IMR-90 (cell line): Measurements from ENCODE around the gene TM4SF5. TPM values are rescaled to one million over a fixed set of nuclear protein-coding genes. Genes with fewer than 3 reads are reported as not detected.

Experiments
- ATAC-seq: fragments of 200-7000 bp; cut with Tn5 transposase; 2 replicates; pipeline ENCODE4 v1.9.1; 2020; ENCODE audit warnings: low read depth, mild to moderate bottlenecking, moderate library complexity
- BruUV-seq: library from RNA; stranded (reverse); fragments of 400-500 nt; replicated peaks from 2 replicates; lab custom pipeline; 2021; lab: Mats Ljungman, UMichigan
- CTCF ChIA-PET: fragments of 300-600 bp; formaldehyde crosslinking; extraction: SDS; loops from one replicate; lab custom pipeline; 2021; ENCODE audit warnings: antibody characterized with exemption; lab: Yijun Ruan, JAX
- POLR2A ChIA-PET: fragments of 300-600 bp; sonication (Branson Sonifier 250); formaldehyde crosslinking; loops from one replicate; lab custom pipeline; 2022; ENCODE audit warnings: antibody characterized with exemption; ENCODE audit not compliant: unreplicated experiment; lab: Charles Lee
- DNase-seq: peaks from one replicate; pipeline ENCODE4 v3.0.0; 2013
- H2AFZ ChIP-seq: replicated peaks from 2 replicates; pipeline ENCODE3; 2013; ENCODE audit warnings: low read length, mild to moderate bottlenecking; ENCODE audit not compliant: poor library complexity
- H2AK5ac ChIP-seq: 2 replicates; pipeline ENCODE4 v1.6.1; 2013; ENCODE audit warnings: low read depth, low read length, inconsistent platforms
- H2AK9ac ChIP-seq: replicated peaks from 2 replicates; pipeline ENCODE3; 2013; ENCODE audit warnings: mild to moderate bottlenecking, low read depth, low read length, moderate library complexity; ENCODE audit not compliant: poor library complexity
- H2BK120ac ChIP-seq: 2 replicates; pipeline ENCODE4 v1.6.1; 2013; ENCODE audit warnings: low read depth, low read length, inconsistent platforms
- H2BK15ac ChIP-seq: 3 replicates; pipeline ENCODE4 v1.6.1; 2013; ENCODE audit warnings: low read depth, low read length, inconsistent platforms
- H2BK20ac ChIP-seq: 2 replicates; pipeline ENCODE4 v1.6.1; 2013; ENCODE audit warnings: low read depth, mild to moderate bottlenecking, inconsistent platforms, low read length, moderate library complexity
- H2BK5ac ChIP-seq: 2 replicates; pipeline ENCODE4 v1.6.1; 2013; ENCODE audit warnings: mild to moderate bottlenecking, low read depth, low read length, inconsistent platforms; ENCODE audit not compliant: poor library complexity, severe bottlenecking
- H3K14ac ChIP-seq: replicated peaks from 2 replicates; pipeline ENCODE4 v1.6.1; 2013; ENCODE audit warnings: low read depth, low read length, inconsistent platforms
- H3K18ac ChIP-seq: 2 replicates; pipeline ENCODE4 v1.6.1; 2013; ENCODE audit warnings: low read depth, low read length, control low read depth
- H3K23ac ChIP-seq: 2 replicates; pipeline ENCODE4 v1.6.1; 2013; ENCODE audit warnings: low read depth, low read length, inconsistent platforms
- H3K27ac ChIP-seq: 2 replicates; pipeline ENCODE4 v1.5.1; 2013; ENCODE audit warnings: mild to moderate bottlenecking, control low read depth, low read length; ENCODE audit not compliant: insufficient read depth
- H3K27me3 ChIP-seq: 2 replicates; pipeline ENCODE4 v1.6.1; 2013; ENCODE audit warnings: low read length; ENCODE audit not compliant: control insufficient read depth, insufficient read depth
- H3K36me3 ChIP-seq: 2 replicates; pipeline ENCODE4 v1.6.1; 2013; ENCODE audit warnings: low read length, mixed read lengths; ENCODE audit not compliant: control insufficient read depth, insufficient read depth
- H3K4ac ChIP-seq: 2 replicates; pipeline ENCODE4 v1.6.1; 2013; ENCODE audit warnings: low read depth, low read length, inconsistent platforms
- H3K4me1 ChIP-seq: 2 replicates; pipeline ENCODE4 v1.6.1; 2013; ENCODE audit warnings: low read length, mixed read lengths; ENCODE audit not compliant: control insufficient read depth, insufficient read depth
- H3K4me2 ChIP-seq: 2 replicates; pipeline ENCODE4 v1.6.1; 2013; ENCODE audit warnings: low read depth, mild to moderate bottlenecking, control low read depth, low read length, moderate library complexity
- H3K4me3 ChIP-seq: 2 replicates; pipeline ENCODE4 v1.5.1; 2013; ENCODE audit warnings: low read depth, mild to moderate bottlenecking, control low read depth, low read length, moderate library complexity; ENCODE audit not compliant: insufficient read depth
- H3K56ac ChIP-seq: 2 replicates; pipeline ENCODE4 v1.6.1; 2013; ENCODE audit warnings: low read length, inconsistent platforms; ENCODE audit not compliant: insufficient read depth; ENCODE audit errors: extremely low read depth
- H3K79me1 ChIP-seq, 2 experiments: 2 replicates each; pipeline ENCODE4 v1.6.1; 2013; ENCODE audit warnings: low read length in 2 of 2, inconsistent platforms in 1 of 2, low read depth in 1 of 2
- H3K9ac ChIP-seq: 2 replicates; pipeline ENCODE4 v1.6.1; 2013; ENCODE audit warnings: low read depth, low read length, control low read depth
- H3K9me1 ChIP-seq: 2 replicates; pipeline ENCODE4 v1.6.1; 2013; ENCODE audit warnings: low read length, inconsistent platforms; ENCODE audit not compliant: insufficient read depth
- H3K9me3 ChIP-seq: 2 replicates; pipeline ENCODE4 v1.6.1; 2013; ENCODE audit warnings: low read length; ENCODE audit not compliant: control insufficient read depth, insufficient read depth
- H4K20me1 ChIP-seq: 2 replicates; pipeline ENCODE4 v1.6.1; 2013; ENCODE audit warnings: low read length, inconsistent platforms; ENCODE audit not compliant: insufficient read depth
- H4K5ac ChIP-seq: 2 replicates; pipeline ENCODE4 v1.6.1; 2013; ENCODE audit warnings: mild to moderate bottlenecking, low read depth, low read length, control low read depth
- H4K8ac ChIP-seq, 2 experiments: 2 replicates each; pipeline ENCODE4 v1.6.1; 2013; ENCODE audit warnings: low read depth in 2 of 2, low read length in 2 of 2, control low read depth in 1 of 2, inconsistent platforms in 1 of 2
- H4K91ac ChIP-seq: 2 replicates; pipeline ENCODE4 v1.6.1; 2013; ENCODE audit warnings: low read depth, low read length, inconsistent platforms; ENCODE audit not compliant: insufficient read depth
- CEBPB ChIP-seq: IDR thresholded peaks from 2 replicates; pipeline ENCODE4 v1.6.1; 2012; ENCODE audit warnings: low read depth, low read length, improper control_type of control experiment
- CHD1 ChIP-seq: IDR thresholded peaks from 2 replicates; pipeline ENCODE4 v1.6.1; 2012; ENCODE audit warnings: low read depth, low read length, improper control_type of control experiment
- CTCF ChIP-seq: conservative IDR thresholded peaks from 2 replicates; pipeline ENCODE4 v1.5.1; 2012; ENCODE audit warnings: mild to moderate bottlenecking, low read depth, low read length, improper control_type of control experiment
- FOS ChIP-seq: fragments of 150-350 bp; IDR thresholded peaks from 2 replicates; pipeline ENCODE4 v1.6.1; 2016; ENCODE audit warnings: low read depth, low read length
- NFE2L2 ChIP-seq: fragments of 150-350 bp; IDR thresholded peaks from 2 replicates; pipeline ENCODE4 v1.6.1; 2016; ENCODE audit warnings: low read depth, mild to moderate bottlenecking, low read length
- RAD21 ChIP-seq: IDR thresholded peaks from 2 replicates; pipeline ENCODE4 v1.6.1; 2012; ENCODE audit warnings: low read length, improper control_type of control experiment
- SMC3 ChIP-seq: fragments of 150-350 bp; IDR thresholded peaks from 2 replicates; pipeline ENCODE4 v1.6.1; 2016; ENCODE audit warnings: low read depth, mild to moderate bottlenecking, antibody characterized with exemption, low read length, moderate library complexity
- WGBS, 2 experiments: methylation state at CpG; one replicate each; pipeline versions ENCODE4 v1.1.5 to v1.1.7; 2013; ENCODE audit warnings: missing lambda C conversion rate in 2 of 2; ENCODE audit not compliant: insufficient read length in 1 of 2; ENCODE audit errors: extremely low coverage in 2 of 2; 5-methylcytosine and 5-hydroxymethylcytosine counted together
- dilution Hi-C: fragments of 300-500 bp; cut with HindIII; formaldehyde crosslinking; loops from one replicate; pipeline ENCODE4 v1.14.3; 2018; ENCODE audit warnings: low sequenced_read_pairs; ENCODE audit not compliant: unreplicated experiment
- in situ Hi-C: fragments of 300-500 bp; cut with MboI; formaldehyde crosslinking; loops from 3 replicates; pipeline ENCODE4 v1.14.3; 2019; ENCODE audit warnings: low sequenced_read_pairs, inconsistent platforms, mixed read lengths
- intact Hi-C: fragments of 100-400 bp; cut with micrococcal nuclease; formaldehyde crosslinking; loops from 2 replicates; pipeline ENCODE4 v1.10.0; 2022
- polyA plus RNA-seq, 3 experiments: library from polyadenylated mRNA; depleted of rRNA; stranded (reverse); fragments of >200 nt; gene quantifications; 2 replicates each; pipeline ENCODE4 v1.2.3, GENCODE V29; 2012; ENCODE audit warnings: low replicate concordance in 1 of 3
- total RNA-seq: library from RNA; depleted of rRNA; stranded (reverse); fragments of >200 nt; gene quantifications from 2 replicates; pipeline ENCODE4 v1.2.3, GENCODE V29; 2012

TM4SF5 gene
- total and polyA plus RNA-seq, 2 of the 4 experiments (the other 2 are of a cell fraction): not detected

DNA sequence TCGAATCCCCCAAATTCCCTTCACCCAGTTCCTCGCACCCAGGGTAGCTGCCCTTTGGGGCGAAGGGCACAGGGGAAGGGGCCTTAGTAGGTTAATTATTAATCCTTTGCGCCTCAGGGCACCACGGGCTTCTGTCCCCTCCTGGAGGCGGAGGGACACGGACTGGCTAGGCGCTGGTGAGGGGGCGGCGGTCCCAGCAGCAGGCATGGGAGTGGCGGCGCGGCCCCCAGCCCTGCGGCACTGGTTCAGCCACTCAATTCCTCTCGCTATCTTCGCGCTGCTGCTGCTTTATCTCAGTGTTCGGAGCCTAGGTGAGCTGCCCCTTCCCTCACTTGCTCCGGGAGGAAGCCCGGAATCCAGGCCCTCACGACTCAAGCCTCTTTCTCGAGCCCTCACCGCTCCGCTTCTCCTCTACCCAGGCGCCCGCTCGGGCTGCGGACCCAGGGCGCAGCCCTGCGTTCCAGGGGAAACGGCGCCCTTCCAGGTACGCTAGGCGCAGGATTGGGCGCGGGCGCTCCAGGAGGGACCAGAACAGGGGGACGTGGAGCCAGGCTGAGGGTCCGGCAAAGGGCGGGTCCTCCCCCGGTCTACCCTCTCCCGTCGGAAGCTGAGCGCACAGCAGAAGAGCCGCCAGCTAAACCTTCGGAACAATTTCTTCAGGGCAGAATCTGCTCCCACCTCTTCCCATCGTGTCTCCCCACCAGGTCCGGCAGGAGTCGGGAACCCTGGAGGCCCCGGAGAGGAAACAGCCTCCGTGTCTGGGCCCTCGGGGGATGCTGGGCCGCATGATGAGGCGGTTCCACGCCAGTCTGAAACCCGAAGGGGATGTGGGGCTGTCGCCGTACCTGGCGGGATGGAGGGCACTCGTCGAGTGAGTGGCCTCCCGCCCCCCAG is 17.4 kb downstream of the TM4SF5 start, which contains the start of gene GLTPD2:
Gene GLTPD2, plus strand, starts transcription at position 158 of the 894 bp plus-strand sequence. Its CDS starts 48 bp downstream, at position 206.
- peak within 1 kb of the TSS; percentile 99 for H2AFZ ChIP-seq
- peaks cover 4% of the 10 kb centered on the region for H3K9me1 ChIP-seq
- H3K9me3 ChIP-seq: no peaks in the 10 kb centered on the region
- H3K4me2 ChIP-seq: peak within 1 kb of the TSS; percentile 78
- peaks cover 22% of the 10 kb centered on the region for H3K27me3 ChIP-seq
- 0 out of 2 replicates have a peak within 1 kb of the TSS, but pooled peaks have one; percentile 31 for H4K5ac ChIP-seq
- peak within 1 kb of the TSS; percentile 87 for H2AK9ac ChIP-seq
- 0 out of 2 replicates have a peak within 1 kb of the TSS, but pooled peaks have one; percentile 16 for H3K23ac ChIP-seq
- DNase-seq (no peak), ATAC-seq (no peak)
- no peak within 1 kb of the TSS for H3K56ac ChIP-seq
- peaks cover 5% of the 10 kb centered on the region; the same call in 1 of the 2 replicates for H3K4me1 ChIP-seq
- H3K4me3 ChIP-seq: peak within 1 kb of the TSS; percentile 64
- peaks cover 0 to 5% of the 10 kb centered on the region in 2 experiments; a peak in 2 of 4 replicates for H3K79me1 ChIP-seq
- in situ Hi-C loops (loop anchor here (5.0 kb wide), 1 partner anchor 93 kb away; no protein-coding TSS in a partner anchor), intact Hi-C loops (no loop called here), dilution Hi-C loops (no loop called here)
- 26% methylated on average over 23 of the region's 62 CpGs; no CpG with 5 or more reads in 1 of the 2 experiments for WGBS, 2 experiments
- H4K91ac ChIP-seq: no peak within 1 kb of the TSS
- no peak within 1 kb of the TSS for H2BK20ac ChIP-seq
- H3K4ac ChIP-seq: peak within 1 kb of the TSS; percentile 40; the same call in 1 of the 2 replicates
- peak within 1 kb of the TSS; percentile 53; the same call in 1 of the 2 replicates for H3K27ac ChIP-seq
- ChIA-PET CTCF (interaction anchor here (0.6 to 1.5 kb wide), 5 partner anchors 10 to 107 kb away, joined by 3 to 6 read pairs (median 5); no protein-coding TSS in a partner anchor), POLR2A (no interaction called here)
- H2BK120ac ChIP-seq: no peak within 1 kb of the TSS
- no peak within 1 kb of the TSS for H2AK5ac ChIP-seq
- no peak for TF ChIP-seq FOS
- no peak for TF ChIP-seq CEBPB
- no peak; the same call in 1 of the 2 replicates for TF ChIP-seq CTCF
- no peak for TF ChIP-seq SMC3
- TF ChIP-seq CHD1: no peak
- no peak for TF ChIP-seq NFE2L2
- TF ChIP-seq RAD21: no peak
- H4K20me1 ChIP-seq: no peaks in the 10 kb centered on the region
- no peak within 1 kb of the TSS for H2BK15ac ChIP-seq
- H2BK5ac ChIP-seq: peak within 1 kb of the TSS; percentile 36
- BruUV-seq: no TSS peak
- no peak within 1 kb of the TSS for H3K18ac ChIP-seq
- no peaks in the 10 kb centered on the region for H3K36me3 ChIP-seq
- peak within 1 kb of the TSS; percentile 49 for H3K9ac ChIP-seq
- H3K14ac ChIP-seq: peak within 1 kb of the TSS; percentile 32; the same call in 1 of the 2 replicates
- H4K8ac ChIP-seq: peak within 1 kb of the TSS; percentile 49 to 81; a peak in 3 of 4 replicates
